Body of pancreas (tissue), 4 donors: ENCODE measurements around the gene USP40.

Experiments used
- CTCF ChIP-seq, 7 experiments: fragments of 450-650 bp in 4 of 7; fragments of 200-600 bp in 3 of 7; sonication (generic) in 3 of 7; IDR thresholded peaks; one replicate each; pipeline ENCODE4 v1.5.1; 2016 to 2019; ENCODE audit warnings: antibody characterized with exemption in 7 of 7
- POLR2A ChIP-seq, 3 donors: fragments of 450-650 bp; IDR thresholded peaks; one replicate each; pipeline ENCODE4 v1.6.1; 2016; ENCODE audit warnings: antibody characterized with exemption in 3 of 3, mild to moderate bottlenecking in 2 of 3

GRCh38 chr2:233443511-233444183 lies 122.9 kb downstream of the USP40 start:
- TF ChIP-seq CTCF (IDR thresholded peaks at IDR 0.05) (peak; percentile 70 to 89 (median 81)), POLR2A (IDR thresholded peaks at IDR 0.05) (no peak)
